K562 treated with DMSO at 1 percent for 12 hours (cell line): ENCODE measurements around the gene STXBP3. TPM values are rescaled to one million over a fixed set of nuclear protein-coding genes. Genes with fewer than 3 reads are reported as not detected.

Experiments used
- total RNA-seq: library from RNA; unstranded; fragments of 300-600 nt; gene quantifications from 2 replicates; pipeline ENCODE4 v1.2.3, GENCODE V29; 2022; ENCODE audit not compliant: insufficient read depth

STXBP3 gene, protein sequence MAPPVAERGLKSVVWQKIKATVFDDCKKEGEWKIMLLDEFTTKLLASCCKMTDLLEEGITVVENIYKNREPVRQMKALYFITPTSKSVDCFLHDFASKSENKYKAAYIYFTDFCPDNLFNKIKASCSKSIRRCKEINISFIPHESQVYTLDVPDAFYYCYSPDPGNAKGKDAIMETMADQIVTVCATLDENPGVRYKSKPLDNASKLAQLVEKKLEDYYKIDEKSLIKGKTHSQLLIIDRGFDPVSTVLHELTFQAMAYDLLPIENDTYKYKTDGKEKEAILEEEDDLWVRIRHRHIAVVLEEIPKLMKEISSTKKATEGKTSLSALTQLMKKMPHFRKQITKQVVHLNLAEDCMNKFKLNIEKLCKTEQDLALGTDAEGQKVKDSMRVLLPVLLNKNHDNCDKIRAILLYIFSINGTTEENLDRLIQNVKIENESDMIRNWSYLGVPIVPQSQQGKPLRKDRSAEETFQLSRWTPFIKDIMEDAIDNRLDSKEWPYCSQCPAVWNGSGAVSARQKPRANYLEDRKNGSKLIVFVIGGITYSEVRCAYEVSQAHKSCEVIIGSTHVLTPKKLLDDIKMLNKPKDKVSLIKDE
- 22.5 and 53.2 TPM in 2 replicates for total RNA-seq

DNA sequence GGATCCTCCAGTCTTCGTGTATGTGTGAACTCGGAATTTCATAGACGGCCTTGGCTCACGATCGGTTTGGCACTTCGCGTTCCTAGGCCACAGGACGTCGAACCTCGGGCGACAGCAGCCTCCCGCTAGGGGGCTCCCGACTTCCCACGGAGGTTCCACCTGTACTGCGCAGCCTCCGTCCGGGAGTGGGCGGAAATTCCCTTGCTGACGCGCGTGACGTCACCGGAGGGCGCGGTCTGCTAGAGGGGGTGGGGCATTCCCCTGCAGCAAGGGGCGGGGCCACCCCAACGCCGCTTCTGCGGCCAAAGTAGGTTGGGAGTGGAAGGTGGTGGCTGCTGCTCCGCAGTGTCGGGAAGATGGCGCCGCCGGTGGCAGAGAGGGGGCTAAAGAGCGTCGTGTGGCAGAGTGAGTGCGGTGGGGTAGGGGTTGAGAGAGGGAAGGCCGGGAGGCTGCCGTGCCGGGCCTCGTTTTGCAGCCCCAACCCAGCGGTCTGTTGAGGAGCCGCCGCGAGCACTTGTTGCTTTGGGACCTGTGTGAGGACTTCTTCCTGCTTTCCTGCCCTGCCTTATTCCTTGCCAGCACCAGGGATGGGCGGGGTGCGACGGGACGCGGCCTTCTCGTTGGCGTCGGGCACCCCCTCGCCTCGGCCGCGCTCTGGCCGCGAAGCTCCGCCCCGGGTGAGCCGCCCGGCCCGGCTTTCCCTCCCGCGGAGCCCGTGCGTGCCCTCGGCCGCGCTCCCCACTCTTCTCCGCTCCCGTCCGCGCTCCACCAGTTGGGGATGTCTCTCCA, at the start of gene STXBP3:
Gene STXBP3 (plus strand): TSS at position 293 of the 789 bp plus-strand sequence. CDS start 64 bp downstream, at position 357.

DNA sequence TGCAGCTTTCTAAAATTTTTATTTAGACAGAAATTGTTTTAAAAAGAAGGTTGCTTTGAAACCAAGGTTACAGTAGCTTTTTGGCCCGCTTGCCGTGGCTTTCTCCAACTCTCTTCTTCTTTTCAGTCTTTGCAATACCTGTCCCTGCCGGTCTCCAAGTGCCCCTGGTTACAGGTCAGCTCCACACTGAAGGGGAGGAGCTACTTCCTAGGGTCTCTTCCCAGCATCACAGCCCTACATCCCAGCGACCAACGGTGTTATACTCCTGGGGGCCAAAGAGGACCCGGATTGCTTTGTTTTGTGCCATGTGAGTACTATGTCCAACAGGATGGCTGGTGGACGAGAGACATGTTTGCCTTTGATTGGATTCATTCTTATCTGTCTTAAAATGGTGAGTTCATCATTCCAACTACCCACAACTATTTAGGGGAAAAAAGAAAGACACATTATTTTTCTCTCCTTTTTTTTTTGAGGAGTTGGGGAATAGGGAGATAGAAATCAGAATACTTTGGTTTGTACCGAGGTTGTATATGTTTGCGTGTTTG, 33.8 kb upstream of the STXBP3 start, which contains the start of gene FNDC7:
Gene FNDC7 (plus strand): TSS at position 303 of the 545 bp plus-strand sequence. CDS start 26 bp downstream, at position 329.

DNA sequence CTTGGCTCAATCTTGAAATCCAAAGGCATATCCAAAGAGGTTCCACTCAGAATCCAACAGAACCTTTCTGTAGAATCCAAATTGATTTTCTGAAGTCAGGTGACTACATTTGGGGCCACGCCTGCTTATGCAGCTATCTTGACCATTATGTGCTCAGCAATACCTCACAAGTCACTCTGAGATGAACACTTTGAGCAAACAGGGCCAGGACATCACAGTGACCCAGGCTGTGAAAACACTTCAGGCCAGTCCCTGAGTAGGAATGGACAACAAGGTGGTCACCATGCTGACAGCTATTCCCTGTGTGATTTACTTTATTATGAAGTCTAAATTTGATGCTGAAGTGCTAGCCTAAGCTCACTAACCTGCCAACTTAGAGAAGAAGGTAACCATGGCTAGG, 110.5 kb downstream of the STXBP3 start, which contains the start of gene AKNAD1:
Gene AKNAD1 (minus strand): TSS at position 101 of the 400 bp plus-strand sequence. CDS start 4,430 bp downstream, outside the sequence.

Other genes with a start within 250 kb of the STXBP3 start
- 4.3 and 18.4 TPM in 2 replicates for gene EEIG2, start 186.6 kb upstream of the STXBP3 start, total RNA-seq
- not detected in 2 replicates for gene HENMT1, start 85.6 kb upstream of the STXBP3 start, total RNA-seq
- gene PRPF38B, start 54.4 kb upstream of the STXBP3 start, total RNA-seq: 16.0 and 41.3 TPM in 2 replicates
- gene FNDC7, start 33.8 kb upstream of the STXBP3 start, total RNA-seq: 0.17 TPM in 1 of 2 replicates, not detected in the other
- gene AKNAD1, start 110.4 kb downstream of the STXBP3 start, total RNA-seq: not detected in 2 replicates
- 19.4 and 43.2 TPM in 2 replicates for gene GPSM2, start 130.3 kb downstream of the STXBP3 start, total RNA-seq
- 21.5 and 28.3 TPM in 2 replicates for gene CLCC1, start 216.8 kb downstream of the STXBP3 start, total RNA-seq